Peyer's patch (tissue), 4 donors: ENCODE data around the gene MSI2. TPM values are rescaled to one million over a fixed set of nuclear protein-coding genes. Genes with fewer than 3 reads are reported as not detected.

ENCODE experiments used
- DNase-seq, 3 donors: peaks; one replicate each; pipeline ENCODE4 v3.0.0-alpha.2; 2017 to 2019
- H3K27ac ChIP-seq, 4 donors: fragments of 200-600 bp; sonication (generic); one replicate each; pipeline ENCODE4 v1.5.1; 2016 to 2019
- H3K27me3 ChIP-seq, 2 donors: fragments of 200-600 bp; sonication (generic); one replicate each; pipeline ENCODE4 v1.5.1; 2019
- H3K36me3 ChIP-seq, 3 donors: fragments of 200-600 bp; sonication (generic); one replicate each; pipeline ENCODE4 v1.5.1; 2016 to 2019
- H3K4me1 ChIP-seq, 4 donors: fragments of 200-600 bp; sonication (generic); one replicate each; pipeline ENCODE4 v1.5.1; 2016 to 2019
- H3K4me3 ChIP-seq, 4 donors: fragments of 200-600 bp; sonication (generic); 1 replicate in 3 of 4; 2 replicates in 1 of 4; pipeline ENCODE4 v1.5.1; 2016 to 2019; ENCODE audit warnings: mild to moderate bottlenecking in 1 of 4
- H3K9me3 ChIP-seq, 4 donors: fragments of 200-600 bp; sonication (generic); one replicate each; pipeline ENCODE4 v1.5.1; 2016 to 2019; ENCODE audit warnings: mild to moderate bottlenecking in 1 of 4
- CTCF ChIP-seq, 6 experiments: fragments of 450-650 bp in 4 of 6; fragments of 200-600 bp in 2 of 6; sonication (generic) in 1 of 6; IDR thresholded peaks; one replicate each; pipeline ENCODE4 v1.5.1; 2017 to 2019; ENCODE audit warnings: antibody characterized with exemption in 6 of 6, mild to moderate bottlenecking in 3 of 6, moderate library complexity in 1 of 6
- POLR2A ChIP-seq, 2 donors: fragments of 450-650 bp; IDR thresholded peaks; one replicate each; pipeline ENCODE4 v1.5.1; 2017; ENCODE audit warnings: antibody characterized with exemption in 2 of 2, mild to moderate bottlenecking in 2 of 2, moderate library complexity in 2 of 2
- total RNA-seq, 4 donors: library from RNA; depleted of rRNA; stranded (reverse); fragments of >200 nt; gene quantifications; one replicate each; pipeline ENCODE4 v1.1.0, GENCODE V29; 2016

Gene MSI2
- total RNA-seq, 4 donors from 2014 or later, result 25.9 to 39.0 (median 29.2) TPM

- Histone ChIP-seq H3K27ac (no peak overlapping the region), H3K4me1 (peaks cover 0 to 18% (median 3%) of the 10 kb centered on the region in 4 donors), H3K4me3 (no peak overlapping the region), H3K9me3 (no peaks in the 10 kb centered on the region), H3K27me3 (no peaks in the 10 kb centered on the region), H3K36me3 (no peaks in the 10 kb centered on the region)
- no peak for DNase-seq
- TF ChIP-seq POLR2A (IDR thresholded peaks at IDR 0.05) (no peak), CTCF (IDR thresholded peaks at IDR 0.05) (no peak)
Measured at GRCh38 chr17:57407287-57408070, 151.2 kb downstream of the MSI2 start.

- peaks cover 0 to 18% (median 3%) of the 10 kb centered on the region in 4 donors for H3K4me1 ChIP-seq
- no peak for TF ChIP-seq CTCF (IDR thresholded peaks at IDR 0.05)
- TF ChIP-seq POLR2A (IDR thresholded peaks at IDR 0.05), result no peak
- no peaks in the 10 kb centered on the region for H3K9me3 ChIP-seq
- H3K36me3 ChIP-seq, result no peaks in the 10 kb centered on the region
- H3K27me3 ChIP-seq, result no peaks in the 10 kb centered on the region
- no peak overlapping the region for H3K4me3 ChIP-seq
- DNase-seq, result no peak
- no peak overlapping the region for H3K27ac ChIP-seq
Measured at GRCh38 chr17:57408071-57408811, 151.9 kb downstream of the MSI2 start.

GRCh38 chr17:57410169-57410568 lies 153.8 kb downstream of the MSI2 start:
- H3K4me1 ChIP-seq, result peaks cover 0 to 23% (median 3%) of the 10 kb centered on the region in 4 donors
- TF ChIP-seq POLR2A (IDR thresholded peaks at IDR 0.05) (no peak), CTCF (IDR thresholded peaks at IDR 0.05) (no peak)
- H3K9me3 ChIP-seq, result no peaks in the 10 kb centered on the region
- H3K36me3 ChIP-seq, result no peaks in the 10 kb centered on the region
- no peak for DNase-seq
- no peak overlapping the region for H3K4me3 ChIP-seq
- H3K27me3 ChIP-seq, result no peaks in the 10 kb centered on the region
- H3K27ac ChIP-seq, result no peak overlapping the region

GRCh38 chr17:57412520-57413096 lies 156.3 kb downstream of the MSI2 start:
- Histone ChIP-seq H3K27me3 (no peaks in the 10 kb centered on the region), H3K9me3 (no peaks in the 10 kb centered on the region), H3K4me1 (peaks cover 0 to 13% (median 3%) of the 10 kb centered on the region in 4 donors), H3K36me3 (no peaks in the 10 kb centered on the region), H3K27ac (no peak overlapping the region), H3K4me3 (no peak overlapping the region)
- no peak for DNase-seq
- TF ChIP-seq CTCF (IDR thresholded peaks at IDR 0.05) (no peak), POLR2A (IDR thresholded peaks at IDR 0.05) (no peak)

- H3K36me3 ChIP-seq, result no peaks in the 10 kb centered on the region
- no peak overlapping the region for H3K4me3 ChIP-seq
- peaks cover 0 to 5% (median 0%) of the 10 kb centered on the region in 4 donors for H3K4me1 ChIP-seq
- H3K27ac ChIP-seq, result peak overlapping the region in 1 of 4 donors; percentile 42
- H3K9me3 ChIP-seq, result no peaks in the 10 kb centered on the region
- TF ChIP-seq POLR2A (IDR thresholded peaks at IDR 0.05), result no peak
- TF ChIP-seq CTCF (IDR thresholded peaks at IDR 0.05), result no peak
- H3K27me3 ChIP-seq, result no peaks in the 10 kb centered on the region
- peak in 1 of 3 donors; percentile 64 for DNase-seq
Measured at GRCh38 chr17:57413848-57414651, 157.7 kb downstream of the MSI2 start.
